NT2/D1 (cell line): ENCODE results near the gene IGHMBP2.

Source experiments
- YY1 ChIP-seq: IDR thresholded peaks from 2 replicates; pipeline ENCODE4 v1.6.1; 2011; ENCODE audit not compliant: insufficient read length, insufficient read depth
- ZNF274 ChIP-seq: IDR thresholded peaks from 2 replicates; pipeline ENCODE4 v1.6.1; 2011; ENCODE audit warnings: mild to moderate bottlenecking, low read depth, low read length

DNA sequence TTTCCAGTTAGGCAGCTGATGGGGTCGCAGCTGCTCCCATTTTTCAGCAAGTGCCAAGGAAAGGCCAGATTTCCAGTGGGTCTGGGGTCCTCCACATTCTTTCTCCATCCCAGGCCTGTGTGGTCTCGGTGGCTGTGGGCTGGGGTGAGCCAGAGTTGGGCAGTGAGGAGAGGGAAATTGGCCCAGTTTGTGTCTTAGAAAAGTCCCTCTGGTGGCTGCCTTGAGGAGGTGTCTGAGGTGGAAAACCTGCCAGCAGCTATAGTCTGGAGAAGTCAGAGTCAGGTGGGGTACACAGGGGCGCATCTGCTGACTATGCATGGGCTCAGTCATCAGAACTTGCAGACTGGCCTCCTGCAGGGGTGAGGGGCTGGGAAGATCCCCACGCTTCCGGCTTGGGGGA is 46.6 kb downstream of the IGHMBP2 start:
- TF ChIP-seq YY1 (no peak), ZNF274 (no peak)
